GM23338 (cell line): Measurements from ENCODE around the gene IWS1. TPM values are rescaled to one million over a fixed set of nuclear protein-coding genes. Genes with fewer than 3 reads are reported as not detected.

Experiments
- ATAC-seq: fragments of 200-7000 bp; cut with Tn5 transposase; 3 replicates; pipeline ENCODE4 v1.9.1; 2020
- DNase-seq: peaks from one replicate; pipeline ENCODE4 v3.0.0-alpha.2; 2015; ENCODE audit warnings: low spot score
- H2AFZ ChIP-seq: fragments of 200-600 bp; sonication (generic); 2 replicates; pipeline ENCODE4 v1.8.0; 2016; ENCODE audit warnings: antibody characterized with exemption, mild to moderate bottlenecking, moderate library complexity
- H3F3A ChIP-seq: fragments of 200-600 bp; sonication (generic); replicated peaks from 2 replicates; pipeline ENCODE4 v1.8.0; 2017; ENCODE audit warnings: antibody characterized with exemption, mixed run types, low read depth
- H3K27ac ChIP-seq: fragments of 200-600 bp; sonication (generic); 2 replicates; pipeline ENCODE4 v1.6.1; 2016; ENCODE audit warnings: low read depth
- H3K27me3 ChIP-seq: fragments of 200-600 bp; sonication (generic); 2 replicates; pipeline ENCODE4 v1.8.0; 2016; ENCODE audit warnings: mild to moderate bottlenecking, mixed run types, moderate library complexity; ENCODE audit not compliant: insufficient read depth
- H3K36me3 ChIP-seq: fragments of 200-600 bp; sonication (generic); 2 replicates; pipeline ENCODE4 v1.8.0; 2016; ENCODE audit warnings: mild to moderate bottlenecking; ENCODE audit not compliant: insufficient read depth
- H3K4me1 ChIP-seq: fragments of 200-600 bp; sonication (generic); 2 replicates; pipeline ENCODE4 v1.8.0; 2016; ENCODE audit warnings: mild to moderate bottlenecking, moderate library complexity; ENCODE audit not compliant: insufficient read depth
- H3K4me2 ChIP-seq: fragments of 200-600 bp; sonication (generic); 2 replicates; pipeline ENCODE4 v1.7.1; 2017; ENCODE audit warnings: mixed run types
- H3K4me3 ChIP-seq: fragments of 200-600 bp; sonication (generic); 2 replicates; pipeline ENCODE4 v1.6.1; 2016; ENCODE audit warnings: mixed run types
- H3K79me2 ChIP-seq: fragments of 200-600 bp; sonication (generic); replicated peaks from 2 replicates; pipeline ENCODE4 v1.8.0; 2017; ENCODE audit warnings: mild to moderate bottlenecking; ENCODE audit not compliant: insufficient read depth
- H3K9me2 ChIP-seq: fragments of 200-600 bp; sonication (generic); 2 replicates; pipeline ENCODE4 v1.8.0; 2017; ENCODE audit not compliant: insufficient read depth
- H4K20me1 ChIP-seq: fragments of 200-600 bp; sonication (generic); replicated peaks from 2 replicates; pipeline ENCODE4 v1.8.0; 2017; ENCODE audit warnings: mild to moderate bottlenecking; ENCODE audit not compliant: insufficient read depth
- H3K27ac Mint-ChIP-seq: 2 replicates; pipeline ENCODE4 v1.8.0; 2020; ENCODE audit warnings: inconsistent platforms, mild to moderate bottlenecking, moderate library complexity, mixed read lengths
- H3K27me3 Mint-ChIP-seq: 3 replicates; pipeline ENCODE4 v1.8.0; 2022; ENCODE audit warnings: low read depth, mild to moderate bottlenecking, moderate library complexity, mixed read lengths, inconsistent platforms; ENCODE audit not compliant: insufficient read depth, poor library complexity
- H3K36me3 Mint-ChIP-seq: 3 replicates; pipeline ENCODE4 v1.8.0; 2021; ENCODE audit warnings: low read depth, mild to moderate bottlenecking, inconsistent platforms, moderate library complexity, mixed read lengths
- H3K4me1 Mint-ChIP-seq: 3 replicates; pipeline ENCODE4 v1.8.0; 2020; ENCODE audit warnings: mild to moderate bottlenecking, inconsistent platforms, mixed read lengths
- H3K4me3 Mint-ChIP-seq: 3 replicates; pipeline ENCODE4 v1.8.0; 2021; ENCODE audit warnings: moderate library complexity, mild to moderate bottlenecking, inconsistent platforms, mixed read lengths
- H3K9me3 Mint-ChIP-seq: 3 replicates; pipeline ENCODE4 v1.8.0; 2020; ENCODE audit warnings: moderate library complexity, mild to moderate bottlenecking, inconsistent platforms, mixed read lengths
- CREB1 ChIP-seq: fragments of 250-450 bp; sonication (Bioruptor Pico); IDR thresholded peaks from 2 replicates; pipeline ENCODE4 v1.5.0; 2020; ENCODE audit warnings: low read depth, mild to moderate bottlenecking, moderate library complexity
- CTCF ChIP-seq, 2 experiments: fragments of 200-600 bp in 1 of 2; sonication (generic) in 1 of 2; conservative IDR thresholded peaks; 2 replicates each; pipeline versions ENCODE4 v1.5.1 to v1.6.1; 2016 to 2017; ENCODE audit warnings: antibody characterized with exemption in 2 of 2, low read depth in 2 of 2, mild to moderate bottlenecking in 2 of 2, moderate library complexity in 1 of 2
- EZH2 ChIP-seq: fragments of 200-600 bp; sonication (generic); IDR thresholded peaks from one replicate; pipeline ENCODE4 v1.8.0; 2017; ENCODE audit warnings: antibody characterized with exemption, mild to moderate bottlenecking, low read depth; ENCODE audit not compliant: unreplicated experiment
- EZH2phosphoT487 ChIP-seq: fragments of 200-600 bp; sonication (generic); IDR thresholded peaks from one replicate; pipeline ENCODE4 v1.8.1; 2018; ENCODE audit warnings: antibody characterized with exemption; ENCODE audit not compliant: unreplicated experiment
- JUNB ChIP-seq: IDR thresholded peaks from one replicate; pipeline ENCODE4 v1.6.1; 2016; ENCODE audit warnings: antibody characterized with exemption; ENCODE audit not compliant: unreplicated experiment
- NANOG ChIP-seq: IDR thresholded peaks from 2 replicates; pipeline ENCODE4 v1.6.1; 2016; ENCODE audit warnings: antibody characterized with exemption, borderline replicate concordance
- POLR2AphosphoS5 ChIP-seq: IDR thresholded peaks from 2 replicates; pipeline ENCODE4 v1.6.1; 2016; ENCODE audit warnings: antibody characterized with exemption, low read depth
- REST ChIP-seq: IDR thresholded peaks from one replicate; pipeline ENCODE4 v1.6.1; 2018; ENCODE audit warnings: antibody characterized with exemption; ENCODE audit not compliant: unreplicated experiment
- STAT1 ChIP-seq: IDR thresholded peaks from one replicate; pipeline ENCODE4 v1.6.1; 2016; ENCODE audit warnings: antibody characterized with exemption; ENCODE audit not compliant: unreplicated experiment
- ZNF331 ChIP-seq: fragments of 250-450 bp; sonication (Bioruptor Pico); IDR thresholded peaks from 2 replicates; pipeline ENCODE4 v1.5.0; 2020; ENCODE audit warnings: low read depth, mild to moderate bottlenecking, moderate library complexity
- ZNF462 ChIP-seq: fragments of 250-450 bp; sonication (Bioruptor Pico); IDR thresholded peaks from 2 replicates; pipeline ENCODE4 v1.5.0; 2020; ENCODE audit warnings: mild to moderate bottlenecking, moderate library complexity
- polyA plus RNA-seq: library from polyadenylated mRNA; unstranded; fragments of >200 nt; fragmentation: Nextera tagmentation; extraction: Ambion mirVana; gene quantifications from 2 replicates; pipeline ENCODE4 v1.2.1, GENCODE V29; 2016
- total RNA-seq: library from RNA; depleted of rRNA; stranded (reverse); fragments of >200 nt; shearing (Covaris generic); gene quantifications from 2 replicates; pipeline ENCODE4 v1.2.3, GENCODE V29; 2014

The IWS1 gene
- total and polyA plus RNA-seq, 2 experiments from 2014 or later = 82.8 to 97.2 TPM

GRCh38 chr2:127504552-127505430 lies 21.5 kb downstream of the IWS1 start:
- TF ChIP-seq STAT1 = no peak
- no peak for TF ChIP-seq ZNF331
- TF ChIP-seq CREB1 (CRISPR knock-in tag) = no peak
- no peak for TF ChIP-seq JUNB
- no peak for TF ChIP-seq REST
- TF ChIP-seq EZH2phosphoT487 = no peak
- no peak for TF ChIP-seq EZH2
- no peak for TF ChIP-seq CTCF (conservative IDR thresholded peaks at IDR 0.05; ENCODE audit: low read depth in 2 of 2)
- TF ChIP-seq ZNF462 = no peak
- no peak for TF ChIP-seq POLR2AphosphoS5
- TF ChIP-seq NANOG = no peak
- H4K20me1 ChIP-seq = peaks cover 45% of the 10 kb centered on the region
- no peak overlapping the region for H2AFZ ChIP-seq
- Mint-ChIP-seq H3K4me1 (peaks cover 5% of the 10 kb centered on the region; the same call in 2 of the 3 replicates), H3K9me3 (no peaks in the 10 kb centered on the region; the same call in 2 of the 3 replicates), H3K27me3 (no peaks in the 10 kb centered on the region), H3K4me3 (no peak overlapping the region), H3K27ac (no peak overlapping the region), H3K36me3 (peaks cover 57% of the 10 kb centered on the region)
- no peak overlapping the region for H3K27ac ChIP-seq
- no peaks in the 10 kb centered on the region for H3K27me3 ChIP-seq
- H3K36me3 ChIP-seq = peaks cover 52% of the 10 kb centered on the region
- H3K4me2 ChIP-seq = no peak overlapping the region
- H3F3A ChIP-seq = 0 out of 2 replicates have a peak, but pooled peaks cover 4% of the 10 kb centered on the region
- ATAC-seq (no peak), DNase-seq (no peak)
- H3K9me2 ChIP-seq = no peaks in the 10 kb centered on the region
- peaks cover 48% of the 10 kb centered on the region for H3K79me2 ChIP-seq
- no peak overlapping the region for H3K4me3 ChIP-seq
- 0 out of 2 replicates have a peak, but pooled peaks cover 8% of the 10 kb centered on the region for H3K4me1 ChIP-seq
